HG02870 (cell line): ENCODE results near the gene CGB2.
"Not testable (repeated sequence)": the region's sequence is repeated elsewhere in the genome, so short reads cannot be mapped to it uniquely, and the experiment has no call there.

Source experiments
- ATAC-seq: cut with Tn5 transposase; IDR thresholded peaks from one replicate; pipeline ENCODE4 v1.9.1; 2021; ENCODE audit warnings: mild to moderate bottlenecking, moderate library complexity; ENCODE audit not compliant: unreplicated experiment

Gene CGB2

GRCh38 chr19:49031642-49032301 lies at the start of gene CGB2:
TSS of gene CGB2 (plus strand) at chr19:49031890. CDS start at chr19:49032096, 206 bp downstream.
- not testable (repeated sequence) for ATAC-seq

DNA sequence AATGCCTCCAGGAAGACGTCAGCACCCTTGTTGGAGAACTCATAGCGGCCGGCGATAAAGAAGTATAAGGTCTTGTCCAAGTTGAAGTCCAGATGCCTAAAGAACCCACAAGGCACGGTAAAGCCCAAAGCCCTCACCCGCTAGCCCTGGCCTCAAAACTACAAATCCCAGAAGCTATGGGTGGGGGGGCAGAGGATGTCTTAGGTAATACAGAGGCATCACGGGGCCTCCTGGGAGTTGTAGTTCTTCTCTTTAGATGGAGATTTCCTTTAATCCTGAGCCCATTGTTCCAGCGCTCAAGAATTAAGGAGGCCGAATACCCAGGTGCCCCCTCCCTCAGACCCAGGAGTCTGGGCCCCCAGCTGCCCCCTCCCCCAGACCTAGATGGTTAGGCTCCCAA lies 49.4 kb upstream of the CGB2 start:
- ATAC-seq, result no peak

DNA sequence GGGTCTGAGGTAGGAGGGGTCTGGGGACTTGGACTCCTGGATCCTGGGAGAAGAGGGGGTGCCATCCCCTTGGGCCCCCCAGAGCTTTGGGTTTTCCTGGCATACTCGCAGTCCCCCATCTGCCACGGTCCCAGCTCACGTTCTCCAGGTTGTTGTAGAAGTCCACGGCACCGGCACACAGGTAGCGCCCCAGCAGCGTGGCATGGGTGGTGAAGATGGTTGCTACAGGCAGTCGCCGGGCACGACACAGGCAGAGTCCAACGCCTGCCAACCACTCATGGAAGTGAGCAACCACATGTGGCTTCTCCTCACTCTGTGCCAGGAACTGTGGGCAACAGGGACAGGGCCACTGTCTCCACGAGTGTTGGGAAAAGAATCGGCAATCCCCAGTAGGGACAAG lies 46.0 kb upstream of the CGB2 start:
- ATAC-seq, result no peak

DNA sequence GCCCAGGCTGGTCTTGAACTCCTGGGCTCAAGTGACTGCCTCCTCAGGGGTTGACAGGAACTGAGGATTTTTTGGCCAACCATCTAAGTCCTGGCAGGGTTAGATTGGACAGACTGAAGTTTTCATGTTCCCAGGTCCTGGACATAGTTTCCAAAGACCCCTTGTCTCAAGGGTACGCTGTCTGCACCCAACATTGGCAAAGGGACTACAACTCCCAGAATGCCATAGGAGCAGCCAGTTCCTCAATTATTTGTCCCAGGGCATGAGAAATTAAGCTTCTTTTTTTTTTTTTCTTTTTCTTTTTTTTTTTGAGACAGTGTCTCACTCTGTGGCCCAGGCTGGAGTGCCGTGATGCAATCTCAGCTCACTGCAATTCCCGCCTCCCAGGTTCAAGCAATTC lies 45.5 kb upstream of the CGB2 start:
- ATAC-seq, result no peak

DNA sequence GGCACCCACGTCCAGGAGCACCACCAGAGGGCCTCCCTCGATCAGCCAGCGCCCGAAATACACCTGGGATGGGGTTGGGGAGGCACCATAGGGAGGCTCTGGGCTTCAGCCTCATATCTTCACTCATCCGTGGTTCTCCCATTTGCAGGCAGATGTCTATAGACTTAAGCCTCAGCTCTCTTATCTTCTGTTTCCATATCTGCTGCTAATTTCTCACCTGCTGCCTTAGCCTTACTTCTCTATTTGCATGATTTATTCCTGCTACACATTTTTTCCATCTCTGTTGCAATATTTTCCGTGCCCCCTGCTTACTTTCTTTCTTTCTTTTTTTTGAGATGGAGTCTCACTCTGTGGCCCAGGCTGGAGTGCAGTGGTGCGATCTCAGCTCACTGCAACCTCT lies 44.4 kb upstream of the CGB2 start:
- ATAC-seq, result no peak

DNA sequence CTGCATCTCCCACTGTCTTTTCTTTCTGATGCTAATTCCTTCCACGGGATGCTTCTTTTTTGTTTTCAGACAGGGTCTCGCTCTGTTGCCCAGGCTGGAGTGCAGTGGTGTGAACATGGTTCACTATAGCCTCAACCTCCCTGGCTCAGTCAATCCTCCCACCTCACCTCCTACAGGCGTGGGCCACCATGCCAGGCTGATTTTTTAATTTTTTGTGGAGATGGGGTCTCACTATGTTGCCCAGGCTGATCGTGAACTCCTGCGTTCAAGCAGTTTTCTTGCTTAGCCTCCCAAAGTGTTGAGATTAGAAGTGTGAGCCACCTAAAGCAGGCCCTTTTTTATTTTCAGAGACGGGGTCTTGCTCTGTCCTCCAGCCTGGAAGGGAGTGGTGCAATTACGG lies 43.4 kb upstream of the CGB2 start:
- ATAC-seq, result no peak

GRCh38 chr19:48988860-48989259 lies 42.8 kb upstream of the CGB2 start:
- ATAC-seq, result no peak

GRCh38 chr19:48989701-48990291 lies 41.9 kb upstream of the CGB2 start:
- no peak for ATAC-seq

DNA sequence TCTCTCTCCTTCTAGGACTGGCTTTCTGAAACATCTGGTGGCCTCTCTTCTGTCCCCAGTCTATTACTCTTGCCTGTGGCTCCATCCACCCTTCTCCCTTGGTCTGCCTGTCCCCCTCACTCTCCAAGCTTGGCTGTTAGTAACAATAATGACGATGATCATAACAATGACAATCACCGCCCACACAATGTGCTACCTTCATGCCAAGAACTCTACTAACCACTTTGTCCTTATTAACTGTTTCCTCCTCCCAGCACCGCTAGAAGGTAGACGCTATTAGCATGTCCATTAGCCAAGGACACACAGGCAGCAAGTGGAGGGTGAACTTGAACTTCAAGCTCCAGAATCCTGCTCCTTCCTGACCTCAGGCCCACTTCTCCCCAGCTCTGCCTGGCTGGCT lies 41.3 kb upstream of the CGB2 start:
- ATAC-seq, result no peak

GRCh38 chr19:48991011-48991609 lies 40.6 kb upstream of the CGB2 start:
- no peak for ATAC-seq

DNA sequence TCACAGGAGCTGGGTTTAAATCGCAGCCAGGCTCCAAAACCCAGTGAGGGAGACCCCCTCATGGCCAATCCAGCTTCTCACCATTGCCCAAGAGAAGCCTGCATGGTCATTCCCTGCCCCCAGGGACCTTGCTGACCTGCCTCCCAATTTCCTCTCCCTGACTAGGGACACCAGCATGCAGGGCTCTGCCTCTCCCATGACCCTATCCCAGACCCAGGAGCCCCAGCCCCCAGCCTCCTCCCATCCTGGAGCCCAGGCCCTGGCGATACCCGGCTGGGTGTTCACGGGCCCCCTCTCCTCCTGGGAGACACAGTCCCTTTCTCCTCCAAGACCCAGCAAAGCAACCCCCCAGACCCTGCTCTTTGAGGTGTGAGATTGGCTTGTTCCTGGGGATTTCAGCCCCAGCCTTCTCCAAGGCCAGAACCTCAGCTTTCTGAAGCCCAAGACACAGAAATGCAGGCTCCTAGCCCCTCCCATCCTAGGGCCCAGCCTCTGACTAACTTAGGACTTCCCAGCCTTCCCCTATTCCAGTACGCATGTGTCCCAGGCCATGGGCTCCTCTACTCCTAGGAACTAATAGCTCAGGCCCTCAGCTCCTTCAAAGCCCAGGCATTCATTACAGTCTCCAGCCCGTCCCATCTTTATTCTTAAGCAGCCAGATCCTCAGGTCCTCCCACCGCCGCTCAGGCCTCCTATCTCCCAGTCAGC lies 39.7 kb upstream of the CGB2 start:
- ATAC-seq, result no peak

DNA sequence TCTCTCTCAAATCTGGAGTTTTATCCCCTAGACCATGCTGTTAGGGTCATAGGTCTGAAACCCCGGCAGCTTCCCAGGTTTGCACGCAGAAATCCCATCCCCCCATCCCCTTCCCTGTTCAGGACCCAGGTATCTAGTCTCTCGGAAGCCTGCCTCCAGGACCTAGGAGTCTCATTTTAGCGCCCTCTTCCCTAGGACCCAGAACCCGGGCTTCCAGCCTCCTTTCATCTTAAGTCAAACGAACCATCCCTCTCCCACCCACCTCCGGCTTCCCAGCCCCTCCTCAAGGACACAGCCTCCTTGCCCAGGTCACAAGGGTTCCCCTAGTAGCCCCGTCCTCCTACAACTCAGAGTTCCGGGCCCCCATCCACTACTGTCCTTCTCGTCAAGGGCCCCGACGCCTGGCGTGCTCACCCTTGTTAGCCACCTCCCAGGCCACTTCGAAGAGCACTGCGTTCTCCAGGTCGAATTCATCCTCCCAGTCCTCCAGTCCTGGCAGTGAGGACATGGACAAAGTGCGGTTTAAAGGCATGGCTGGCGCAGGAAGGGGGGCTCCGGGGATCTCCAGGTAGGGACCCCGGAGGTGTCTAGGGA lies 39.0 kb upstream of the CGB2 start:
- no peak for ATAC-seq

DNA sequence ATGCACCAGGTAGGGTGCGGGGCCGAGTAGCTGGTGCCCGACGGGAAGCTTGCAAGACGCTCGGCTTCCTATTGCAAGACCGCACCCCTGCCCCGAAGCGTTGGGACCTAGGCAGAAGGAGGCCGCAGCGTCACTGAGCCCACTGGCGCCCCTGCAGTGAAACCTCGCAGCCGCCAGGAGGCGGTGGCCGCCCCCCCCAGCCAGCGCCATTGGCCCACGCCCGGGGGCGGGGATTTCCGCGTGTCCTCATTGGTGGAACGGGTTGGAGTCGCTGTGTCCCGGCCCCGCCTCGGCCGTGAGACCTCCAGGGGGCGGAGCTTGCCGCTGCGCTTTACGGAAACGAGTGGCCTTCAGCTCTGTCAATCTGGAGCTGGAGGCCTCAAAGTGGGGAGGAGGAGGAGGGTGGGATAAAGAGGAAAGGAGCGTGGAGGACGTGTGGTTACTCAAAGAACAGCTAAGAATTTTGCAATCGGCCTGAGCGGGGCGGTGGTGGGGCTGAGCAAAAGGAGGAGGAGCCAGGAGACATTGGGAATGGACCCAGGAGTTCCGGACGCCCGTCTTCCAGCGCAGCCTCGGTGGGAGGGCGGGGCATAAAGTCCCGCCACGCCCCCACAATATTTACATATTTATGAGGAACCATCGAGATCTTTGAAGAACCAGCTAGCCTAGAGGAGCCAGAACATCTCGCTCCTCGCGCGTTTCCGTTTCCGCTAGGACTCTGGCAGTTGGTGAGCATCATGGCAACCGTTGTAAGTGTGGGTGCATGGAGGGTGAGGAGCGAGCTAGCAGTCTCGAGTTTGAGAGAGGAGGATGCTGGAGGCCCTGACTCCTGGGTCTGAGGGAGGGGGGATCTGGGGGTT lies 38.3 kb upstream of the CGB2 start, which contains the start of the genes GYS1 and RUVBL2:
GYS1 (minus strand) TSS at position 135 of the 860 bp plus-strand sequence. CDS start 197 bp downstream, outside the sequence.
RUVBL2 (plus strand) TSS at position 713 of the 860 bp plus-strand sequence; CDS start at position 738, 25 bp downstream.
- peak; percentile 80 for ATAC-seq

GRCh38 chr19:48994035-48994386 lies 37.7 kb upstream of the CGB2 start:
- ATAC-seq, result no peak

DNA sequence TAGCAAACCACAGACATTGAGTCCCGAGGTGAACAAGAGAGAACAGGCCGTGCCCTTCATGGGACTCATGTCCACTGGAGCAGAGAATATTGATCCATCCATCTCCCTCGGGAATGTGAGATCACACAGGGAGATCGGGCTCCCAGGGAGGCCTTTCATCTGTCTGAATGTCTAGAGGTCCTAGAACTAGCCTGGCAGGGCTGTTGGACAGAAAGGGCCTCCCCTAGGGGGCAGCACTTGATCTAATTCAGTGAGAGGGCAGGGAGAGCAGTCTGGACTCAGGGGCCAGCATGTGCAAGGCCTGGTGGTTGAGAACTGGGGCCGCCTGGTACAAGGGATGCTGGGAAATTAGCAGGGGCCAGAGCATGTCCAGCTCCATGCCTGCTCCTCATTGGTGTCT lies 33.7 kb upstream of the CGB2 start:
- no peak for ATAC-seq

DNA sequence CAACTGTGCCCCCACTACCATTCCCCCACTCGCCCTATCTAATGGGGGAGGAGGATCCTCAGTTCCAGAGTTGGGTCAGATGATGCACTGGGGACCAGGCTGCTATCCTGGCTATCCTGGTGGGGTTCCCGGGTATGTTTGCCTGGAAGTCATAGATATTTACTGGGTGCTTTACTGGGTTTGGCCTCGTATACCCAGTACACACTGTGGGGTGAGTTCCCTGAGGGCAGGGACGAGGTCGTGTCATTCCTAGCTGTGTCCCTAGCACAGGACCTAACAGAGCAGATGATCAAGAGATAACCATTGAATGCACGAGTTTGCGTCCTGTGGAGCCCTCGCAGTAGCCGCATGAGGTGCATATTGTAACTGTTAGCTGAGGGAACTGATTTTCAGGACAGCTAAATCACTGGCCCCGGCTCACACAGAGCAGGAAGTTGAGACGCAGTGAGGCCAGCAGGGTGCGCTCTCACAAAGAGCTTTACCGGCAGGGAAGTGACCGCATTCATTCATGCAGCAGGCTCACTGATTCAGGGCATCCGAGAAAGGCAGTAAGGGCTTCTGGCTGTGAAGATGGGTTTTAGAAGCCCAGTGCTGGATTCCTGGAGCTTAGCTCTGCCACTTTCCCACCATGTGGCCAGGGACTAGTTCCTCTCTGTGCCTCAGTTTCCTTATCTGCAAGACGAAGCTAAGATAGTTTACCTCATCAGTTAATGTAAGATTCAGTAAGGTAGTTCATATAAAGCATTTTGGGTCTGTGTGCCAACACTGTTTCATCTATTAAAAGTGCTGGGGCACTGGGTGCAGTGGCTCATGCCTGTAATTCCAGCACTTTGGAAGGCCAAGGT lies 32.0 kb upstream of the CGB2 start:
- no peak for ATAC-seq

DNA sequence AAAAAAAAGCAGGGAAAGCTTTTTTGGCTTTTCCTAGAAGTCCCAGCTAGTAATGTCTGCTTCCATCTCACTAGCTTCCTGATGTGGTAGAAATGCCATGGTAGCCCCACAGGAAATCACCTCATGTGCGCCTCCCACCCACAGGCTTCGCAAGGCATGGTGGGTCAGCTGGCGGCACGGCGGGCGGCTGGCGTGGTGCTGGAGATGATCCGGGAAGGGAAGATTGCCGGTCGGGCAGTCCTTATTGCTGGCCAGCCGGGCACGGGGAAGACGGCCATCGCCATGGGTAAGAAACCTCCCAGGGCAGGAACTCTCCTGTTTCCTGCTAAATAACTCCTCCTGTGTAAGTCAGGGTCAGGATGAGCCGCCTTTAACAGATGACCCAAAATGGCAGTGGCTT lies 27.6 kb upstream of the CGB2 start:
- no peak for ATAC-seq

- no peak for ATAC-seq
These were observed 26.6 kb upstream of the CGB2 start for GRCh38 chr19:49004964-49005614.

DNA sequence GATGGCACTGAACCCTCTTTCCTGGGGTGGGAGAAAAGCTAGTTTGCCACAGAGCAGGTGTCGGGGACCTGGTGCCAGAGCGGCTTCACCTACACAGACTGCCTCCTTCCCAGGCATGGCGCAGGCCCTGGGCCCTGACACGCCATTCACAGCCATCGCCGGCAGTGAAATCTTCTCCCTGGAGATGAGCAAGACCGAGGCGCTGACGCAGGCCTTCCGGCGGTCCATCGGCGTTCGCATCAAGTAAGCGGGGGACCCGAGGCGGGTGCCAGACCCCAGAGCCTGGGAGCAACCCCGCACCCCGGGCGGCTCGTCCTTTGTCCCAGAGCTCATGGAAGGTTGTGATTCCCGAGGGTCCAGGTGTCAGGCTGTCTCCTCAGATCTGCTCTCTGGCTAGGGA lies 24.8 kb upstream of the CGB2 start:
- no peak for ATAC-seq
